GM19099 (cell line): ENCODE data around the gene HHAT.

ENCODE experiments used
- POLR2A ChIP-seq: IDR thresholded peaks from 3 replicates; pipeline ENCODE4 v1.6.1; 2011; ENCODE audit warnings: low read depth; ENCODE audit not compliant: insufficient read length; ENCODE audit errors: extremely low read depth

Gene HHAT

GRCh38 chr1:210646258-210646616 is 317.5 kb downstream of the HHAT start:
- no peak for TF ChIP-seq POLR2A

GRCh38 chr1:210647406-210648333 is 319.0 kb downstream of the HHAT start:
- TF ChIP-seq POLR2A, result no peak

- TF ChIP-seq POLR2A, result no peak
Observed at GRCh38 chr1:210648588-210649269, 320.0 kb downstream of the HHAT start.

- no peak for TF ChIP-seq POLR2A
Observed at GRCh38 chr1:210650403-210650802, 321.7 kb downstream of the HHAT start.

GRCh38 chr1:210652329-210652954 is 323.7 kb downstream of the HHAT start:
- no peak for TF ChIP-seq POLR2A

- TF ChIP-seq POLR2A, result no peak
Observed at GRCh38 chr1:210653771-210654170, 325.1 kb downstream of the HHAT start.

GRCh38 chr1:210654176-210654981 is 325.7 kb downstream of the HHAT start:
- no peak for TF ChIP-seq POLR2A

GRCh38 chr1:210655511-210655910 is 326.8 kb downstream of the HHAT start:
- no peak for TF ChIP-seq POLR2A

GRCh38 chr1:210657806-210658205 is 329.1 kb downstream of the HHAT start:
- TF ChIP-seq POLR2A, result no peak

GRCh38 chr1:210662291-210663050 is 333.8 kb downstream of the HHAT start:
- no peak for TF ChIP-seq POLR2A

- no peak for TF ChIP-seq POLR2A
Observed at GRCh38 chr1:210663730-210664573, 335.2 kb downstream of the HHAT start.

GRCh38 chr1:210669951-210670350 is 341.2 kb downstream of the HHAT start:
- no peak for TF ChIP-seq POLR2A

- no peak for TF ChIP-seq POLR2A
Observed at GRCh38 chr1:210674151-210674550, 345.4 kb downstream of the HHAT start.

GRCh38 chr1:210676539-210676938 is 347.8 kb downstream of the HHAT start:
- no peak for TF ChIP-seq POLR2A

- TF ChIP-seq POLR2A, result no peak
Observed at GRCh38 chr1:210677533-210677932, 348.8 kb downstream of the HHAT start.
